ACC112 (cell line): ENCODE results near the gene DOCK9.

Experiments used
- H2AFZ ChIP-seq: fragments of 200-600 bp; sonication (generic); one replicate; pipeline ENCODE4 v1.6.0; 2017; ENCODE audit warnings: antibody characterized with exemption, low read length; ENCODE audit not compliant: unreplicated experiment
- H3K27ac ChIP-seq: fragments of 200-600 bp; sonication (generic); 2 replicates; pipeline ENCODE4 v1.5.1; 2014; ENCODE audit warnings: low read depth, mild to moderate bottlenecking, antibody characterized with exemption, low read length, moderate library complexity
- H3K27me3 ChIP-seq: fragments of 200-600 bp; sonication (generic); 2 replicates; pipeline ENCODE4 v1.6.1; 2014; ENCODE audit warnings: mild to moderate bottlenecking, antibody characterized with exemption, low read length, moderate library complexity, mixed read lengths; ENCODE audit not compliant: insufficient read depth
- H3K36me3 ChIP-seq: fragments of 200-600 bp; sonication (generic); 2 replicates; pipeline ENCODE4 v1.6.1; 2016; ENCODE audit warnings: mild to moderate bottlenecking, antibody characterized with exemption, low read length, moderate library complexity, mixed read lengths; ENCODE audit not compliant: insufficient read depth
- H3K4me1 ChIP-seq: fragments of 200-600 bp; sonication (generic); one replicate; pipeline ENCODE4 v1.6.1; 2016; ENCODE audit warnings: low read length, mixed read lengths; ENCODE audit not compliant: insufficient read depth, unreplicated experiment, control insufficient read depth
- H3K4me3 ChIP-seq: fragments of 200-600 bp; sonication (generic); 2 replicates; pipeline ENCODE4 v1.5.1; 2014; ENCODE audit warnings: mild to moderate bottlenecking, low read depth, low read length
- H3K79me2 ChIP-seq: fragments of 200-600 bp; sonication (generic); one replicate; pipeline ENCODE4 v1.6.0; 2016; ENCODE audit warnings: low read length; ENCODE audit not compliant: control insufficient read depth, unreplicated experiment, insufficient read depth

DOCK9 gene

DNA sequence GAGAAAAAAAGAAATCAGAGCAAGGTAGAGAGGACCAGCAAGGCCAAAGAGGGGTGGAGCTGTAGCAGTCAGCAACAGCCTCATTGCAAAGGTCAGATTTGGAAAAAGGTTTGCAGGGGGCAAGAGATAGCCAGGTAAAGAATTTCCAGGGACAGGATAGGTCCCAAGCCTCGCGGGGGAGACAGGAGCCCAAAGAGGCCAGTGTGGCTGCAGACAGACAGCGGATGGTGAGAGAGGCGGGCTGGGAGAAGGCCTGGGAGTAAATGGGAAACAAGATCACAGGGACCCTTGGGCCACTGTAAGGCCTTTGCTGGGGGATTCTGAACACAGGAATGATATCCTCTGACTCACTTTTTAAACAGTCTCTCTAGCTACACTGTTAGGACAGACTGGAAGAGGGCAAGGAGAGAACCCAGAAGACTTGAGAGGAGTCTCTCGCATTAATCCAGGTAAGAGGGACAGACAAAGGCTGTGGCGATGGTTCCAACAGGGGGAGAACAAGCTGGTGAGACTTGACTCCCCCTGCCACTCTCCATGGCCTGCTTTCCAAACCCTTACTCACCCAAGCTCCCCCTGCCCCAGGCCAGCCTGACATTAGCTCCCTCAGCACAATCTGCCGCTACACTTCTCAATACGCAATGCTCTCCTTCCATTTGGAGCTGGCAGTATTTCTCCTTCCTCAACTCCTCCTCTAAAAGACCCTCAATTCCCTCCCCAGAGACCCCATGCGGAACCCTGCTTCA, 31.8 kb downstream of the DOCK9 start:
- no peak overlapping the region for H3K4me3 ChIP-seq
- no peak overlapping the region for H3K27ac ChIP-seq
- no peaks in the 10 kb centered on the region for H3K4me1 ChIP-seq
- no peak overlapping the region for H2AFZ ChIP-seq
- H3K79me2 ChIP-seq, result no peaks in the 10 kb centered on the region
- no peaks in the 10 kb centered on the region for H3K36me3 ChIP-seq
- H3K27me3 ChIP-seq, result no peaks in the 10 kb centered on the region

DNA sequence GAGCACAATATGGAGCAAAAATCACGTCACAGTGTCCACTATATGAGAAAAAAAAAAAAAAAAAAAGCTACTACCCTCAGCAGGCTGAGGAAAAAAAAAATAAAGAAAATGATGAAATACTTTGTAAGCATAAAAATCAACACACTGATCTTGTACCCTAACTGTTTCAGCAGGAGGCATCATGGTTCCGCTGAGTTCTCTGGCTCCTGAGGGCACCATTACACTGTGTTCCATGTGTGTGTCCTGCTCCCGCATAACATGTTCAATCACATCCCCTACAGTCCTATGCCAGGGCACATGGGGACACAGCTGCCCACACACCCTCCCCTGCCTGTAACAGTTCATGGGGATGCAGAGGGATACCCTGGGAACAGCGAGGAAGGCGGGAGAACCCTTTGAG, 33.5 kb downstream of the DOCK9 start:
- H3K27ac ChIP-seq, result no peak overlapping the region
- no peaks in the 10 kb centered on the region for H3K27me3 ChIP-seq
- no peaks in the 10 kb centered on the region for H3K79me2 ChIP-seq
- no peak overlapping the region for H2AFZ ChIP-seq
- H3K4me3 ChIP-seq, result no peak overlapping the region
- no peaks in the 10 kb centered on the region for H3K4me1 ChIP-seq
- no peaks in the 10 kb centered on the region for H3K36me3 ChIP-seq

DNA sequence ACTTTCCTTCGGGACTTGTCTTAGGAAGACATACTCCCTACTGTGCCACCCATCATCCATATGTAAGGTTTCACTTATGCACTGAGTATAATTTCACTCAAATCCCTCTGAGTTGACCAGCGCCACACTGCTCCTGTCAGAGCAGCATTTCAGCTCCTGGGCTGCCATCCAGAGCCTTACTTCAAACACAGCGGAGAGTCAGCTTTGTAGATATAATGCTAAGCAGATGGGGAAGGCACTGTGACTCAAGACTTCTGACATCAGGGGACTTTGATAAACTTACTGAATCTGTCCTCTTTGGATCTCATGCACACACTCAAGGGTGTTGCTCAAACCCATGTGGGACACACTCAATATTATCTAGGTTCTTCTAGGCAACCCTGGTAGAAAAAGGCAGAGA, 34.9 kb downstream of the DOCK9 start:
- H2AFZ ChIP-seq, result no peak overlapping the region
- H3K4me3 ChIP-seq, result no peak overlapping the region
- no peaks in the 10 kb centered on the region for H3K79me2 ChIP-seq
- no peaks in the 10 kb centered on the region for H3K27me3 ChIP-seq
- H3K27ac ChIP-seq, result no peak overlapping the region
- no peaks in the 10 kb centered on the region for H3K36me3 ChIP-seq
- H3K4me1 ChIP-seq, result no peaks in the 10 kb centered on the region

DNA sequence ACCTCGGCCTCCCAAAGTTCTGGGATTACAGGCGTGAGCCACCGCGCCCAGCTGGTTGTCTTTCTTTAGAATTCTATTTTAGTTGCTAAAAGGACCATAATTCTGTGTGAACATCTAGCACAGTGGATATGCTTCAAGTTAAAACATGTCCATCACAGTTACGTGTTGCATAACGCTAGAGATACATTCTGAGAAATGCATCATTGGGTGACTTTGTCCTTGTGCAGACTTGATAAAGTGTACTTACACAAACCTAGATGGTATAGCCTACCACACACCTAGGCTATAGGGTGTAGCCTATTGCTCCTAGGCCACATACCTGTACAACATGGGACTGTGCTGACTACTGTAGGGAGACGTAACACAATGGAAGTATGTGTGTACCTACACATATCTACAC, 35.4 kb downstream of the DOCK9 start:
- no peaks in the 10 kb centered on the region for H3K36me3 ChIP-seq
- H3K4me3 ChIP-seq, result no peak overlapping the region
- H3K4me1 ChIP-seq, result no peaks in the 10 kb centered on the region
- H3K27ac ChIP-seq, result no peak overlapping the region
- no peak overlapping the region for H2AFZ ChIP-seq
- no peaks in the 10 kb centered on the region for H3K79me2 ChIP-seq
- H3K27me3 ChIP-seq, result no peaks in the 10 kb centered on the region

DNA sequence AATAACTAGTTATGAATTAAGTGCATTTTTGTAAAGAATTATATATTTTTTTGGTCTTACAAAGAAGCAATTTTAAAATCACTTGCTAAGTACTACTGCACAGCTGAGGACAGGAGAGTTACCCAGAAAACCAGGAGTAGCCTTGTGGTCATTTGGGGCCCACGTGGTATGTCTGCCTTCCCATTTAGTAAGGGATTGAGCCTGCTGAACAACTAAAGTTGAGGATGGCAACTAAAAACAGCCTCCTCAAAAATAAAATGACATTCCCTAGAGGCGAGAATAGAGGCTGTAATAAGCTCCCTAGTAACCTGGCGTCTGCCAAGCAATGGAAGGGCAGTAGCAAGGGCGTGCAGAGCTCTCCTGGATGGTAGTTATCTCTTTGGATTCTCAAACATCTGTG, 36.3 kb downstream of the DOCK9 start:
- Histone ChIP-seq H3K4me3 (no peak overlapping the region), H3K36me3 (no peaks in the 10 kb centered on the region), H2AFZ (no peak overlapping the region), H3K4me1 (no peaks in the 10 kb centered on the region), H3K27me3 (no peaks in the 10 kb centered on the region), H3K79me2 (no peaks in the 10 kb centered on the region), H3K27ac (no peak overlapping the region)

DNA sequence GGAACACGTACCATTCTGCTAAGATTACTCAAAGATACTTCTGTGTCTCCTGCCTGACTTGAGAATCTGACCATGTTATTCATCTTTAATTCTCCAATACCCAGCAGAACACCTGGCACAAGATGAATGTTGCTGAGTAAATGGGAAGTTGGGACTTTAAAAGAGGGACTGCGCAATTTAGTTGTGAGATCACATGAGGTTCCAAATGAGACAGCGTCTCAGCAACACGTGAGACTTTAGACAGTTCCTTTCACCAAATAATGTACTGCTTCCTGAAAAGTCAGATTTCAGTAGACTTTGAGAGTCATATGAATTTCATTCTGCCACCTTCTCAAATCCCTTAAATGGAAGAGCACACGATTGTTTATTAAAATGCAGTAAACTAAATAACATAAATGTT, 36.7 kb downstream of the DOCK9 start:
- H3K4me1 ChIP-seq, result no peaks in the 10 kb centered on the region
- H3K4me3 ChIP-seq, result no peak overlapping the region

DNA sequence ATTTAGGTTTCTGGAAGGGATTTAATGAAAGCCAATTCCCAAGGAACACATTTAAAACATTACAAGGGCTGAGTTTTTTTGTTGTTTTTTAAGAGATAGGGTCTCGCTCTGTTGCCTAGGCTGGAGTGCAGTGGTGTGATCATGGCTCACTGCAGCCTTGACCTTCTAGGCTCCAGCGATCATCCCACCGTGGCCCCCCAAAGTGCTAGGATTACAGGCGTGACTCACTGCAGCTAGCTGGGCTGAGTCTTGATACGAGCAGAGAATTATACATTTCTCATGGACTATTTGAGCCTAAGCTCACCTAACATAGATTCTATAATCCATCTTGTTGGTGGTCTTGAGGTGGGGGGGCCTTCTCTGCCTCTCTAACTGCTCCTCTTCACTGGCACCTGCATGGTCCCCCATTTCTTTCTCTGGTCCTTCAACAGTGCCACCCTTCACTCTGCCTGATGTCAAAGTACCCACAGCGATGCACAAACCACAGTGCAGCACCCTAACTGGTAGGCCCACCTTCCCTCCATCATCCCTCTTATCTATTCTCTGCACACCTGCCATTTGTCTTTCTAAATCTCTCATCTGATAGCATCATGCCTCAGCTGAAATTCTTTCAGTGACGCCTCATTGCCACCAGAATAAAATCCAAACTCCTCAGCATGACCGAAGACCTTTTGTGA, 37.4 kb downstream of the DOCK9 start:
- H3K36me3 ChIP-seq, result no peaks in the 10 kb centered on the region
- H3K4me1 ChIP-seq, result no peaks in the 10 kb centered on the region
- H3K79me2 ChIP-seq, result no peaks in the 10 kb centered on the region
- no peak overlapping the region for H3K4me3 ChIP-seq
- no peak overlapping the region for H3K27ac ChIP-seq
- H3K27me3 ChIP-seq, result no peaks in the 10 kb centered on the region
- no peak overlapping the region for H2AFZ ChIP-seq

More for the DNA sequence above, 36.7 kb downstream of the DOCK9 start:
- Histone ChIP-seq H3K27me3 (no peaks in the 10 kb centered on the region), H3K36me3 (no peaks in the 10 kb centered on the region), H2AFZ (no peak overlapping the region), H3K27ac (no peak overlapping the region), H3K79me2 (no peaks in the 10 kb centered on the region)

DNA sequence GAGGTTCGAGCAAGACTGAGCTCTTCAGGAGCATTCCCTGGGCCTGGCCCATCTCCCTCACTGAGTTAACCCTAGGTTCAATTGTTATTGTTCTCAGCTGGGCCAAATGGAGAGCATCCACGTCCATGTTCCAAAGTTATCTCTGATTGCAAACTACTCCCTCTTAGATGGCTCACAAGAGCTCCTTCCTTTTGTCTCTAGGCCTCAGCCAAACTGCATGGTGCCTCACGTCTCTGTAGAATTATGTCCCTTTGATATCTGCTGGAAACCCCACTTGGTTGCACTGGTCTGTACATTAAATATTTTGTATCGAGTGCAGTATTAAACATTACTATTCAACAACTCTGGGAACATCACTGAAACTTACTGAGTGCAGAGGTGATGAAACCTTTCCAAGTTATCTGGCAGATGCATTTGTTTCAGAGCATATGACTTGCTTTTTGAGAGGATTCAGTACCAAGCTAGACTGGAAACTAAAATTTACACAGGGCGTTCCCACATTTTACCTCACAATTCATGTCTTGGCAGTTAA, 38.1 kb downstream of the DOCK9 start:
- no peaks in the 10 kb centered on the region for H3K27me3 ChIP-seq
- no peak overlapping the region for H2AFZ ChIP-seq
- no peak overlapping the region for H3K4me3 ChIP-seq
- H3K27ac ChIP-seq, result no peak overlapping the region
- no peaks in the 10 kb centered on the region for H3K4me1 ChIP-seq
- no peaks in the 10 kb centered on the region for H3K79me2 ChIP-seq
- H3K36me3 ChIP-seq, result no peaks in the 10 kb centered on the region

DNA sequence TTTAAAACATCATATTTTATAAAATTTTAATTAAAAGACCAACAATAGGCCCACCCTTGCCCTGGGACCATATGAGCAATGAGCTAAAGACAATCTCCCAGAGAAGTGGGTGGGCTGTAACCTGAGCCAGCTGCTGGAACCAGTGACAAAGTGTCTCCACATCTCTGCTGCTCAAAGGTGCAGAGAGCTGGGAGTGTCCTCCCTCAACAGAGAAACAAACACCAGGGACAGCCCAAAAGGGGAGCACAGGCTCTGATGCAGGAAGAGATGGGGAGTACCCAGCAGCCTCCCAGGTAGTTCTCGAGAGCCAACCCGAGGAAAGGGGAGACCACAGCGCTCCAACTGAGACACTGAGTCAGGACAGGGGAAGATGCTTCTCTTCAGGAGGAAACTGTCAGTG, 39.1 kb downstream of the DOCK9 start:
- no peaks in the 10 kb centered on the region for H3K36me3 ChIP-seq
- H3K27me3 ChIP-seq, result no peaks in the 10 kb centered on the region
- H3K27ac ChIP-seq, result no peak overlapping the region
- H3K4me3 ChIP-seq, result no peak overlapping the region
- H3K79me2 ChIP-seq, result no peaks in the 10 kb centered on the region
- H3K4me1 ChIP-seq, result no peaks in the 10 kb centered on the region
- H2AFZ ChIP-seq, result no peak overlapping the region

DNA sequence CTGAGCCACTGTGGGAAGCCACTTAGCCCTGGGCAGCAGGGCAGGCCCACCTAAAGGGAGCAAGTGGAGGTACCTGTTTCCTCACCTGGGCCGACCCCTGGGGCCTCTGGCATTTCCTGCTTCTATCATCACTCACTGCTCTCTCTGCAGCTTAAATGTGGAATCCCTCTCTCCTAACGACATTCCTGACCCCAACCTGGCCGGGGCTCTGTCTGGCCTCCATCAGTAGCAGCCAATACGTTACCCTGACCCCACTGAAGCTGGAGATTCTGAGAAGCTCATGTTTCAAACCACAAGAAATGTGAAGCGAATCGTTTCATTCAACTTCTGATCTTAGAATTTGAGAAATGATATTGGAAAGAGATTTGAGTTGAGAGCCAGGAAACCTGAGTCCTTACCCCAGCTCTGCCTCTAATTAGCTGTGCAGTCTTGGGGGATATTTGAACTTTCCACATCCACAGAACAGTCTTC, 39.9 kb downstream of the DOCK9 start:
- H3K36me3 ChIP-seq, result no peaks in the 10 kb centered on the region
- H3K27me3 ChIP-seq, result no peaks in the 10 kb centered on the region
- no peak overlapping the region for H3K27ac ChIP-seq

DNA sequence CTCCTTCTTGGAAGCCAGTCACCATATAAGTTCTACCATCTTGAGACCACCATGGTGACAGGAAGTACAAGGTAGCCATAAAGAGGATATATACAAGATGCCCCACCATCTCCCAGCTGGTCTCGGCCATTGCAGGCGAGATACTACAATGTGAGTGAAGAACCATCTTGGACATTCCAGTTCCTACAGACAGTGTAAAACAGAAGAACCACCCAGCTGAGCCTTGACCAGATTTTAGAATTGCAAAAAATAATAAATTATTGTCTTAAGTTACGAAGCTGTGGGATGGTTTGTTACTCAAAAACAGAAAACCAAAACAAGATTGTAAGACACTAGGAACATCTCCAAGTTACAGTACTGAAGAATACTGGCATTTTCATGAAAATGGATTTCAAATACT, 43.6 kb downstream of the DOCK9 start:
- Histone ChIP-seq H3K4me1 (peaks cover 2% of the 10 kb centered on the region), H2AFZ (no peak overlapping the region), H3K27ac (no peak overlapping the region), H3K27me3 (no peaks in the 10 kb centered on the region), H3K36me3 (no peaks in the 10 kb centered on the region), H3K79me2 (no peaks in the 10 kb centered on the region), H3K4me3 (no peak overlapping the region)

More for the DNA sequence above, 39.9 kb downstream of the DOCK9 start:
- H3K4me1 ChIP-seq, result no peaks in the 10 kb centered on the region
- H2AFZ ChIP-seq, result no peak overlapping the region
- H3K4me3 ChIP-seq, result no peak overlapping the region
- H3K79me2 ChIP-seq, result no peaks in the 10 kb centered on the region
